Measurements from ENCODE around the gene LIPT1. TPM values are rescaled to one million over a fixed set of nuclear protein-coding genes. Genes with fewer than 3 reads are reported as not detected.

The LIPT1 gene
- polyA plus RNA-seq, 2 donors = 4.6 to 7.0 TPM

DNA sequence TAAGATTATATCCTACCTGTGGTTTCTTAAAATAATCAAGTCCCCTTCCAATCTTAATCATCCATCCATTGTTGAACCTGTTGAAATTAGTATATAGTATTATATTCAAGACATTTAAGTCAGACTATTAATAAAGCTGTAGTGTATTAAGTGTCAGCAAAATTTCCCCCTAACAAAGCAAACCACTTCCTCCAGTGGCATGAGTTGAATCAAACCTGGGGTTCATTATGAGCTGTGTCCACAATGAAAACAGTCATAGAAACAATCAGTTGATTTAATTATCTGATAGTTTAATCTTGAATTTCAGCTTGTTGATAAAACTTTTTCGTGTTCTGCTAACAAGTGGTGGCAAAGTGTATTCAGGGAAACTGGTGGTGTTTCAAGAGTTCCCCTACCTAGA lies 14.8 kb downstream of the LIPT1 start:
- Histone ChIP-seq H3K4me3 (ENCODE audit: low read depth in 1 of 2, low read length in 2 of 2) (no peak overlapping the region), H3K4me1 (ENCODE audit: control insufficient read depth in 2 of 2, insufficient read depth in 2 of 2, low read length in 1 of 2) (no peaks in the 10 kb centered on the region), H3K9me3 (ENCODE audit: control insufficient read depth in 2 of 2, insufficient read depth in 1 of 2, low read depth in 1 of 2, low read length in 1 of 2) (no peaks in the 10 kb centered on the region), H3K36me3 (ENCODE audit: control insufficient read depth in 2 of 2, insufficient read depth in 2 of 2, low read length in 1 of 2) (peaks cover 0 to 3% of the 10 kb centered on the region in 2 donors), H3K27ac (ENCODE audit: low read depth in 2 of 2, low read length in 1 of 2) (no peak overlapping the region), H3K27me3 (ENCODE audit: control insufficient read depth in 1 of 2, insufficient read depth in 2 of 2, low read length in 2 of 2) (no peaks in the 10 kb centered on the region)
- 57 to 62% methylated on average over 1 of the region's 1 CpG for WGBS, 2 donors

DNA sequence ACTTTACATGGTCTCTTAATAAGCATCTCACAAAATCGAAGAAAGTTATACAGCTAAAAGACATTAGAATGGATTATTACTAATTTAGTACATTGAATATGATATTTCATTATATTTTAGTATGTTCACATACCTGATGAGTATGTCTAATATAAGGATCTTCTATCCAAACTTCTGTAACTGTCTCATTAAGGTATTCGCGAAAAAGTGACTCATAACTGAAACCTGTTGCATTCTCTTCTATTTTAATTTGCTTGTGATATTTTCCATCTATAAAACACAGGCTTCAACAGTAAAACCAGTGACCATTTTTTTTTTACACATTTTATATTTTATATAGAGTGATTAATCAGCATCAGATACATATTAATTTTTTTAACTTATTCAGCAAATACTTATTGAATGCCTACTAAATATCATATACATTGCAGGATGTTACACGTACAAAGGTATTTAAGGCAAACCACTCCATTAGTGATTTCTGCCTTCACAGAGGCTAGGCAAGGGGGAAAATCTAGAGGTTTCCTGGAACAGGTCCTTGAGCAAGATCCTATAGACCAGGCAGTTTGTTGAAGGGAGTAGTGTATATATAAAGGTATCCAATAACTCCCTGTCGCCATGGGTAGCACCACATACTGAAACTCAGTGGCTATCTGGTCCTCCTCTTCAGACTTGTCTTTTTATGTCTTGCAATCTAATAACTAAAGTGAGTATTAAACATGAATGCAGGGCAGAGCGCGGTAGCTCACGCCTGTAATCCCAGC lies 16.8 kb downstream of the LIPT1 start:
- Histone ChIP-seq H3K9me3 (ENCODE audit: control insufficient read depth in 2 of 2, insufficient read depth in 1 of 2, low read depth in 1 of 2, low read length in 1 of 2) (no peaks in the 10 kb centered on the region), H3K36me3 (ENCODE audit: control insufficient read depth in 2 of 2, insufficient read depth in 2 of 2, low read length in 1 of 2) (no peaks in the 10 kb centered on the region), H3K4me1 (ENCODE audit: control insufficient read depth in 2 of 2, insufficient read depth in 2 of 2, low read length in 1 of 2) (no peaks in the 10 kb centered on the region), H3K27me3 (ENCODE audit: control insufficient read depth in 1 of 2, insufficient read depth in 2 of 2, low read length in 2 of 2) (no peaks in the 10 kb centered on the region), H3K4me3 (ENCODE audit: low read depth in 1 of 2, low read length in 2 of 2) (no peak overlapping the region), H3K27ac (ENCODE audit: low read depth in 2 of 2, low read length in 1 of 2) (no peak overlapping the region)
- 95 to 98% methylated on average over 8 of the region's 8 CpGs for WGBS, 2 donors

GRCh38 chr2:99180755-99181623 lies 26.2 kb downstream of the LIPT1 start, which contains the start of the genes MITD1 and MRPL30:
Gene MITD1 (minus strand): TSS chr2:99181058. CDS start chr2:99180981, 77 bp downstream.
Gene MRPL30 (plus strand): TSS chr2:99181184. CDS start chr2:99186204, 5,020 bp downstream.
- Histone ChIP-seq H3K36me3 (ENCODE audit: control insufficient read depth in 2 of 2, insufficient read depth in 2 of 2, low read length in 1 of 2) (no peaks in the 10 kb centered on the region), H3K27ac (ENCODE audit: low read depth in 2 of 2, low read length in 1 of 2) (peak within 1 kb of the TSS; percentile 76 to 89), H3K9me3 (ENCODE audit: control insufficient read depth in 2 of 2, insufficient read depth in 1 of 2, low read depth in 1 of 2, low read length in 1 of 2) (no peaks in the 10 kb centered on the region), H3K4me1 (ENCODE audit: control insufficient read depth in 2 of 2, insufficient read depth in 2 of 2, low read length in 1 of 2) (no peaks in the 10 kb centered on the region), H3K27me3 (ENCODE audit: control insufficient read depth in 1 of 2, insufficient read depth in 2 of 2, low read length in 2 of 2) (no peaks in the 10 kb centered on the region), H3K4me3 (ENCODE audit: low read depth in 1 of 2, low read length in 2 of 2) (peak within 1 kb of the TSS; percentile 97 to 99)
- 0 to 1% methylated on average over 39 of the region's 39 CpGs for WGBS, 2 donors

DNA sequence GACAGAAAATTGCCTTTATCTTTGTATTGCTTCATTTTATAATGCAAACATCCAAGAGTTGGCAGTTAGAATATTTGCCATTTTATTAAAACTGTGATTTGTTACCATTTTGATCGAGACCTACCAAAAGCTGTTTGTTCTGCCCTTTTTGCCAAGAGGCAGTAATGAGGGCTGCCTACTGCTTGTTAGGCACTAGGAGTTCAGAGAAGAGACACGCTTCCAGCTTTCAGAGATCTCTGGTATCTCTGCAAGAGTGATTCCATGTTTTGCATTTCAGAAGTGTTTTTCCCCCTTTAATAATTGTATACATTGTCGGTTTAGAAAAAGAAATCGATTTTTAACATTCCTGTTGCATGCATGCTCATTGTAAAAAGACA lies 26.8 kb downstream of the LIPT1 start:
- H3K36me3 ChIP-seq (ENCODE audit: control insufficient read depth in 2 of 2, insufficient read depth in 2 of 2, low read length in 1 of 2) = no peaks in the 10 kb centered on the region
- peak overlapping the region; percentile 97 to 99 for H3K4me3 ChIP-seq (ENCODE audit: low read depth in 1 of 2, low read length in 2 of 2)
- H3K4me1 ChIP-seq (ENCODE audit: control insufficient read depth in 2 of 2, insufficient read depth in 2 of 2, low read length in 1 of 2) = no peaks in the 10 kb centered on the region
- H3K27ac ChIP-seq (ENCODE audit: low read depth in 2 of 2, low read length in 1 of 2) = no peak overlapping the region
- 3 to 4% methylated on average over 4 of the region's 4 CpGs for WGBS, 2 donors
- no peaks in the 10 kb centered on the region for H3K9me3 ChIP-seq (ENCODE audit: control insufficient read depth in 2 of 2, insufficient read depth in 1 of 2, low read depth in 1 of 2, low read length in 1 of 2)
- H3K27me3 ChIP-seq (ENCODE audit: control insufficient read depth in 1 of 2, insufficient read depth in 2 of 2, low read length in 2 of 2) = no peaks in the 10 kb centered on the region

DNA sequence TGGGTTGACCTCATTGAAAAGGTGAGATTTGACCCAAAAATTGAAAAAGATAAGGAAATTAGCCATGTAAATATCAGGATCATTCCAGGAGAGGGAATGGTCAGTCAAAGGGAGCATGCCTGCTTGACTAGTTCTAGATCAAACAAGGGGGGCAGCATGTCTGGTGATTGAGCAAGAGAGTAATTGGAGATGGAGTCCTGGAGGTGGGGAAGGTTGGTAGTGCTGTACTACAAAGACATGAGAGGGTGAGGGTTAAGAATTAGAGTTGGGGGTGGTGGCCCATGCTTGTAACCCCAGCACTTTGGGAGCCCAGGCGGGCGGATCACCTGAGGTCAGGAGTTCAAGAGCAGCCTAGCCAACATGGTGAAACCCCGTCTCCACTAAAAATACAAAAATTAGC lies 28.3 kb downstream of the LIPT1 start:
- 92 to 97% methylated on average over 3 of the region's 3 CpGs for WGBS, 2 donors
- H3K36me3 ChIP-seq (ENCODE audit: control insufficient read depth in 2 of 2, insufficient read depth in 2 of 2, low read length in 1 of 2) = peaks cover 0 to 2% of the 10 kb centered on the region in 2 donors
- no peaks in the 10 kb centered on the region for H3K4me1 ChIP-seq (ENCODE audit: control insufficient read depth in 2 of 2, insufficient read depth in 2 of 2, low read length in 1 of 2)
- no peak overlapping the region for H3K4me3 ChIP-seq (ENCODE audit: low read depth in 1 of 2, low read length in 2 of 2)
- no peaks in the 10 kb centered on the region for H3K9me3 ChIP-seq (ENCODE audit: control insufficient read depth in 2 of 2, insufficient read depth in 1 of 2, low read depth in 1 of 2, low read length in 1 of 2)
- no peaks in the 10 kb centered on the region for H3K27me3 ChIP-seq (ENCODE audit: control insufficient read depth in 1 of 2, insufficient read depth in 2 of 2, low read length in 2 of 2)
- no peak overlapping the region for H3K27ac ChIP-seq (ENCODE audit: low read depth in 2 of 2, low read length in 1 of 2)

DNA sequence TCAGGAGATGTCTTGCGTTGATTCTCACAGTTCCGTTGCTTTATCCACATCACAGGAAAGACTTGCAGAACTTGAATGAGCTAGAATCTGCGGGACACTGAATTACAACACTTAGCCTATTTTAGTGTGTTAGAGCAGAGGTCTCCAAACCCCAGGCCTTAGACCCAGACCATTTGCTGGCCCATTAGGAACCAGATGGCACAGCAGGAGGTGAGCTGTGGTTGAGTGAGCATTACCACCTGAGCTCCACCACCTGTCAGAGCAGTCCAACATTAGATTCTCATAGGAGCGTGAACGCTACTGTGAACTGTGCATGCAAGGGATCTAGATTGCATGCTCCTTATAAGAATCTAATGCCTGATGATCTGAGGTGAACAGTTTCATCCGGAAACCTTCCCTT lies 30.0 kb downstream of the LIPT1 start:
- no peaks in the 10 kb centered on the region for H3K9me3 ChIP-seq (ENCODE audit: control insufficient read depth in 2 of 2, insufficient read depth in 1 of 2, low read depth in 1 of 2, low read length in 1 of 2)
- no peak overlapping the region for H3K4me3 ChIP-seq (ENCODE audit: low read depth in 1 of 2, low read length in 2 of 2)
- no peaks in the 10 kb centered on the region for H3K4me1 ChIP-seq (ENCODE audit: control insufficient read depth in 2 of 2, insufficient read depth in 2 of 2, low read length in 1 of 2)
- H3K36me3 ChIP-seq (ENCODE audit: control insufficient read depth in 2 of 2, insufficient read depth in 2 of 2, low read length in 1 of 2) = peaks cover 0 to 2% of the 10 kb centered on the region in 2 donors
- H3K27ac ChIP-seq (ENCODE audit: low read depth in 2 of 2, low read length in 1 of 2) = no peak overlapping the region
- WGBS, 2 donors = 62 to 64% methylated on average over 6 of the region's 6 CpGs
- H3K27me3 ChIP-seq (ENCODE audit: control insufficient read depth in 1 of 2, insufficient read depth in 2 of 2, low read length in 2 of 2) = no peaks in the 10 kb centered on the region

DNA sequence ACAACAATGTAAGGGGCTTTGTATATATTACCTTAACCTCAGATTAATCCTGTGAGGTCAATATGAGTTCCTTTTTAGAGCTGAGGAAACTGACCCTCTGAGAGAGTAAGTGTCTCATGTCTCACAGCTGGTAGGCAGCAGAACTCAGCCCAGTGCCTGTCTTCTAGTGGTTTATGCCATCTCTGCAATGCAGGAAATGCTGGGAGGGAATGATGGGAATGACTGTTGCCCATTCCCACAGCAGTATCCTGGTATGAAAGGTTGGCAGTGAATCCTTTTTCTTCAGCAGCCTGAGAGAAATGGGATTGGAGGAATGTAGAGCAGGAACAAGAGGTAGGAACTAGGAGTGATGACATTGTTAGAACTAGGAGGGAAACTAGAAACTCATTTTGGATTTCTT lies 32.2 kb downstream of the LIPT1 start:
- no peak overlapping the region for H3K27ac ChIP-seq (ENCODE audit: low read depth in 2 of 2, low read length in 1 of 2)
- no peaks in the 10 kb centered on the region for H3K4me1 ChIP-seq (ENCODE audit: control insufficient read depth in 2 of 2, insufficient read depth in 2 of 2, low read length in 1 of 2)
- H3K9me3 ChIP-seq (ENCODE audit: control insufficient read depth in 2 of 2, insufficient read depth in 1 of 2, low read depth in 1 of 2, low read length in 1 of 2) = no peaks in the 10 kb centered on the region
- H3K27me3 ChIP-seq (ENCODE audit: control insufficient read depth in 1 of 2, insufficient read depth in 2 of 2, low read length in 2 of 2) = no peaks in the 10 kb centered on the region
- no peak overlapping the region for H3K4me3 ChIP-seq (ENCODE audit: low read depth in 1 of 2, low read length in 2 of 2)
- H3K36me3 ChIP-seq (ENCODE audit: control insufficient read depth in 2 of 2, insufficient read depth in 2 of 2, low read length in 1 of 2) = peaks cover 0 to 2% of the 10 kb centered on the region in 2 donors

DNA sequence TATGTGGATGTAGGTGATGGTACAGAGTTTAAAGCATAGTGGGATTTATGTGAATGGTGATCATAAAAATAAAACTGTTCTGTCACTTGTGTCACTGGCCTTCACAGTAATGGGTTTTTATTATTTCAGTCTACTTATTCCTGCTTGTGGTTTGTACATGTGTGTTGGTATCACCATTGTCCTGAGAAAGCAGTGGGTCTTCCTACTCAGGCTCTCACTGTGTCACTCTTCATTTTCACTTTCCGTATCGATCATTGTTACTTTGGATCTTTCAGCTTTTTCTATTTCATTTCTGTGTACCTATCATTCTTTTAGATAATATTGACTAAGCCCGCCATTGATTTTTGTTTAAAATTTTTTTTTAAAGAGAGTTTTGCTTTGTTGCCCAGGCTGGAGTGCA lies 33.6 kb downstream of the LIPT1 start:
- WGBS, 2 donors = 96% methylated on average over 3 of the region's 3 CpGs
- Histone ChIP-seq H3K4me3 (ENCODE audit: low read depth in 1 of 2, low read length in 2 of 2) (no peak overlapping the region), H3K27ac (ENCODE audit: low read depth in 2 of 2, low read length in 1 of 2) (no peak overlapping the region), H3K36me3 (ENCODE audit: control insufficient read depth in 2 of 2, insufficient read depth in 2 of 2, low read length in 1 of 2) (peaks cover 0 to 2% of the 10 kb centered on the region in 2 donors), H3K9me3 (ENCODE audit: control insufficient read depth in 2 of 2, insufficient read depth in 1 of 2, low read depth in 1 of 2, low read length in 1 of 2) (no peaks in the 10 kb centered on the region), H3K4me1 (ENCODE audit: control insufficient read depth in 2 of 2, insufficient read depth in 2 of 2, low read length in 1 of 2) (no peaks in the 10 kb centered on the region), H3K27me3 (ENCODE audit: control insufficient read depth in 1 of 2, insufficient read depth in 2 of 2, low read length in 2 of 2) (no peaks in the 10 kb centered on the region)

DNA sequence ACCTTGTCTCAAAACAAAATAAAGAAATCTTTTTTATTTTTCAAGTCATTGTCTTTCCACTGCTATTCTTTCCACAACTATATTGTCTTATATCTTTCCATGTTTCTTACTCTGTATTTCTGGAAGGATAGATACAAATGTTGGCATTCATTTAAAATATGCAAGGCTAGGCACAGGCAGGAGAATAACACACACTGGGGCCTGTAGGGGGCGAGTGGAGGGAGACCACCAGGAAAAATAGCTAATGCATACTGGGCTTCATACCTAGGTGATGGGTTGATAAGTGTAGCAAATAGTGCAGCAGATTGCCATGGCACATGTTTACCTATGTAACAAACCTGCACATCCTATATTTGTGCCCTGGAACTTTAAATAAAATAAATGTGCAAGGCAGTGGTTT lies 35.8 kb downstream of the LIPT1 start:
- H3K9me3 ChIP-seq (ENCODE audit: control insufficient read depth in 2 of 2, insufficient read depth in 1 of 2, low read depth in 1 of 2, low read length in 1 of 2) = no peaks in the 10 kb centered on the region
- no peak overlapping the region for H3K4me3 ChIP-seq (ENCODE audit: low read depth in 1 of 2, low read length in 2 of 2)
- WGBS, 2 donors = 79 to 97% methylated on average over 1 of the region's 1 CpG
- H3K36me3 ChIP-seq (ENCODE audit: control insufficient read depth in 2 of 2, insufficient read depth in 2 of 2, low read length in 1 of 2) = peaks cover 0 to 2% of the 10 kb centered on the region in 2 donors
- H3K27me3 ChIP-seq (ENCODE audit: control insufficient read depth in 1 of 2, insufficient read depth in 2 of 2, low read length in 2 of 2) = no peaks in the 10 kb centered on the region
- no peaks in the 10 kb centered on the region for H3K4me1 ChIP-seq (ENCODE audit: control insufficient read depth in 2 of 2, insufficient read depth in 2 of 2, low read length in 1 of 2)
- H3K27ac ChIP-seq (ENCODE audit: low read depth in 2 of 2, low read length in 1 of 2) = no peak overlapping the region
